ENCODE results near the gene ATM. TPM values are rescaled to one million over a fixed set of nuclear protein-coding genes. Genes with fewer than 3 reads are reported as not detected.

Gene ATM
- total RNA-seq, 4 donors from 2014 or later, result 31.7 to 135 (median 88.5) TPM

DNA sequence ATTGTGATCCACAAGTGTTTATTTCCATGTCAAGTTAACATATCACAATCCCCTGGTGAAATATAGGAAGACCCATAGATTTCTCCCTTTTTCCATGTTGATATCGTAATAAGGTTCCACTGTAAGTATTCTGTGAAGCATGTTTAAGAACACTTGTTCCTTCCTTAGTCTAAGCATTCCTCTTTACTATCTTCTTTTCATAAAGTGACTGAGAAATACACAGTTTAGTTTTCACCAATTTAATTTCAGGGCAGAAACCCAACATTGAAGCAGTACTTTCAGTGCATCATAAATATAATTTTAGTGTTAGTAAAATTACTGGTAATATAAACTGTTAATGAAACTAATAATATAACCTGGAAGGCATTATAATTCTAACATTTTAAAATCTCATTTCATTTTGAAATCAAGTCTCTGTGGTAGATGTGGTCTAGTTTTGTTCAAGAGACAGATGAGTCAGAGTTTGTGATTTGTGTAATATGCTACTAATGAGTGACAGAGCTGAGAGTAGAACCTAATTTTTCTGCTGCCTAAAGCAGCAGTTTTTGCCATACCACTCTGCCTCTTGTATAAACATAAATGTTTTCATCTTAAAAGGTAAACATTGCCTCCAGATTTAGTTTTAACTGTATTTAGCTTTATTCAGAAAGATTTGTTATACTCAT lies 79.4 kb downstream of the ATM start:
- 78 to 93% methylated on average over 1 of the region's 1 CpG for WGBS, 2 donors (ENCODE audit: low coverage in 1 of 2)

GRCh38 chr11:108307751-108308150 lies 84.9 kb downstream of the ATM start:
- Histone ChIP-seq H3K27me3 (no peaks in the 10 kb centered on the region), H3K9me3 (no peaks in the 10 kb centered on the region), H3K27ac (no peak overlapping the region), H3K4me3 (no peak overlapping the region), H3K4me1 (no peaks in the 10 kb centered on the region), H3K36me3 (peaks cover 0 to 34% (median 15%) of the 10 kb centered on the region in 4 donors)
- TF ChIP-seq EP300 (IDR thresholded peaks at IDR 0.05; ENCODE audit: low read depth), result no peak
- no peak for TF ChIP-seq POLR2A (IDR thresholded peaks at IDR 0.05)
- no peak for TF ChIP-seq POLR2AphosphoS5 (IDR thresholded peaks at IDR 0.05)
- TF ChIP-seq CTCF (IDR thresholded peaks at IDR 0.05), result no peak
- 94% methylated on average over 3 of the region's 3 CpGs for WGBS, 2 donors (ENCODE audit: low coverage in 1 of 2)
- DNase-seq, result no peak
- in situ Hi-C loops (cut with MboI; ENCODE audit: low pct_ligation_motif_present in 1 of 4, low pct_unique_long_range_greater_than_20kb in 1 of 4, low sequenced_read_pairs in 3 of 4) (no loop called here), intact Hi-C loops (cut with DNase I; ENCODE audit: low total_unique reads) (no loop called here)

More for the DNA sequence above, 79.4 kb downstream of the ATM start:
- TF ChIP-seq POLR2A (IDR thresholded peaks at IDR 0.05) (no peak), CTCF (IDR thresholded peaks at IDR 0.05) (no peak), EP300 (IDR thresholded peaks at IDR 0.05; ENCODE audit: low read depth) (no peak), POLR2AphosphoS5 (IDR thresholded peaks at IDR 0.05) (no peak)
- intact Hi-C loops (cut with DNase I; ENCODE audit: low total_unique reads) (no loop called here), in situ Hi-C loops (cut with MboI; ENCODE audit: low pct_ligation_motif_present in 1 of 4, low pct_unique_long_range_greater_than_20kb in 1 of 4, low sequenced_read_pairs in 3 of 4) (no loop called here)
- no peak overlapping the region for H3K4me3 ChIP-seq
- H3K4me1 ChIP-seq, result no peaks in the 10 kb centered on the region
- H3K9me3 ChIP-seq, result no peaks in the 10 kb centered on the region
- no peak overlapping the region for H3K27ac ChIP-seq
- no peak for DNase-seq
- no peaks in the 10 kb centered on the region for H3K27me3 ChIP-seq
- H3K36me3 ChIP-seq, result peaks cover 0 to 37% (median 18%) of the 10 kb centered on the region in 4 donors

DNA sequence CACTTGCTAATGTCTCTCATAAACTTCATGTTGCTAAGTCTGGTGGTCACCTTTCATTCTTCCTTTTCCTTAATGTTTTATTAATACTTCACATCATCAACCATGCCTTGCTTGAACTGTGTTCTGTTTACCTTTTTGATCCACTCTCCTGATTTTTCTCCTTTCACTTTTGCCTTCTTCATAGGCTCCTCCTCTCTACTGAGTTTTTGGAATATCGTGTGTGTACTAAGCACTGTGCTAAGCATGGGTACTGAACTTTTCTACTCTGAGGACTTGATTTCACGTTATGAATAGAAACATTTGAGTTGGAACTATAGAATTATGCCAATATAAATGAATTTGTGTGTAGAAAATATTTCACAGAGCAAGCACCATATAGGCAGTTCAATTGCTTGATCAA lies 90.6 kb downstream of the ATM start:
- WGBS, 2 donors (ENCODE audit: low coverage in 1 of 2), result 72 to 75% methylated on average over 2 of the region's 2 CpGs
- in situ Hi-C loops (cut with MboI; ENCODE audit: low pct_ligation_motif_present in 1 of 4, low pct_unique_long_range_greater_than_20kb in 1 of 4, low sequenced_read_pairs in 3 of 4) (loop anchor here in 1 of 4 donors (10.0 kb wide), 1 partner anchor 341 kb away; no protein-coding TSS in a partner anchor), intact Hi-C loops (cut with DNase I; ENCODE audit: low total_unique reads) (no loop called here)
- no peak for TF ChIP-seq POLR2A (IDR thresholded peaks at IDR 0.05)
- no peak for TF ChIP-seq EP300 (IDR thresholded peaks at IDR 0.05; ENCODE audit: low read depth)
- TF ChIP-seq CTCF (IDR thresholded peaks at IDR 0.05), result no peak
- no peak for TF ChIP-seq POLR2AphosphoS5 (IDR thresholded peaks at IDR 0.05)
- Histone ChIP-seq H3K36me3 (peaks cover 0 to 15% (median 7%) of the 10 kb centered on the region in 4 donors), H3K27ac (no peak overlapping the region), H3K9me3 (no peaks in the 10 kb centered on the region), H3K27me3 (no peaks in the 10 kb centered on the region), H3K4me1 (no peaks in the 10 kb centered on the region), H3K4me3 (no peak overlapping the region)
- no peak for DNase-seq

- Histone ChIP-seq H3K27ac (no peak overlapping the region), H3K4me1 (no peaks in the 10 kb centered on the region), H3K4me3 (no peak overlapping the region), H3K27me3 (no peaks in the 10 kb centered on the region), H3K36me3 (peaks cover 0 to 23% (median 11%) of the 10 kb centered on the region in 4 donors), H3K9me3 (no peaks in the 10 kb centered on the region)
- no peak for DNase-seq
- intact Hi-C loops (cut with DNase I; ENCODE audit: low total_unique reads), result no loop called here
- in situ Hi-C loops (cut with MboI; ENCODE audit: low pct_ligation_motif_present in 1 of 4, low pct_unique_long_range_greater_than_20kb in 1 of 4, low sequenced_read_pairs in 3 of 4), result loop anchor here in 1 of 4 donors (10.0 kb wide), 1 partner anchor 339 kb away; no protein-coding TSS in a partner anchor
- 95 to 100% methylated on average over 2 to 3 of the region's 3 CpGs for WGBS, 2 donors (ENCODE audit: low coverage in 1 of 2)
- TF ChIP-seq POLR2AphosphoS5 (IDR thresholded peaks at IDR 0.05), result no peak
- TF ChIP-seq POLR2A (IDR thresholded peaks at IDR 0.05), result no peak
- TF ChIP-seq CTCF (IDR thresholded peaks at IDR 0.05), result no peak
- TF ChIP-seq EP300 (IDR thresholded peaks at IDR 0.05; ENCODE audit: low read depth), result no peak
Observed at GRCh38 chr11:108316061-108316460, 93.2 kb downstream of the ATM start.
